Rectal smooth muscle tissue (tissue), 1 donor: ENCODE measurements around the gene FHL2.
"Not testable (repeated sequence)": the region's sequence is repeated elsewhere in the genome, so short reads cannot be mapped to it uniquely, and the experiment has no call there.

ENCODE experiments used
- H3K27ac ChIP-seq: one replicate; pipeline ENCODE4 v1.7.0; 2013; ENCODE audit warnings: low read depth, low read length, inconsistent platforms
- H3K27me3 ChIP-seq: one replicate; pipeline ENCODE4 v1.7.0; 2013; ENCODE audit warnings: low read length; ENCODE audit not compliant: control insufficient read depth, insufficient read depth
- H3K36me3 ChIP-seq: one replicate; pipeline ENCODE4 v1.7.0; 2013; ENCODE audit warnings: low read length; ENCODE audit not compliant: control insufficient read depth, insufficient read depth
- H3K4me1 ChIP-seq: one replicate; pipeline ENCODE4 v1.7.0; 2013; ENCODE audit warnings: low read length; ENCODE audit not compliant: control insufficient read depth, insufficient read depth
- H3K4me3 ChIP-seq: one replicate; pipeline ENCODE4 v1.7.0; 2013; ENCODE audit warnings: low read length
- H3K9ac ChIP-seq: one replicate; pipeline ENCODE4 v1.7.0; 2013; ENCODE audit warnings: low read length

FHL2 gene

GRCh38 chr2:105335469-105335868 lies 63.4 kb downstream of the FHL2 start:
- Histone ChIP-seq H3K27me3 (no peaks in the 10 kb centered on the region), H3K4me3 (no peak overlapping the region), H3K27ac (no peak overlapping the region), H3K9ac (no peak overlapping the region), H3K36me3 (no peaks in the 10 kb centered on the region), H3K4me1 (peaks cover 16% of the 10 kb centered on the region)

GRCh38 chr2:105334211-105334610 lies 64.6 kb downstream of the FHL2 start:
- Histone ChIP-seq H3K36me3 (no peaks in the 10 kb centered on the region), H3K27me3 (no peaks in the 10 kb centered on the region), H3K4me1 (peaks cover 16% of the 10 kb centered on the region), H3K27ac (no peak overlapping the region), H3K9ac (no peak overlapping the region), H3K4me3 (no peak overlapping the region)

GRCh38 chr2:105330681-105331375 lies 68.0 kb downstream of the FHL2 start:
- Histone ChIP-seq H3K4me3 (no peak overlapping the region), H3K27ac (no peak overlapping the region), H3K9ac (no peak overlapping the region), H3K27me3 (no peaks in the 10 kb centered on the region), H3K36me3 (no peaks in the 10 kb centered on the region), H3K4me1 (peaks cover 8% of the 10 kb centered on the region)

- Histone ChIP-seq H3K27ac (peak within 1 kb of the TSS; percentile 73), H3K4me1 (peaks cover 8% of the 10 kb centered on the region), H3K36me3 (no peaks in the 10 kb centered on the region), H3K4me3 (peak within 1 kb of the TSS; percentile 74), H3K9ac (peak within 1 kb of the TSS; percentile 84), H3K27me3 (no peaks in the 10 kb centered on the region)
Observed at GRCh38 chr2:105329561-105330495, 69.0 kb downstream of the FHL2 start, which contains the start of gene TGFBRAP1. TGFBRAP1 (minus strand) TSS chr2:105329735; CDS start chr2:105308301, 21,434 bp downstream.

GRCh38 chr2:105329197-105329554 lies 69.7 kb downstream of the FHL2 start:
- H3K27ac ChIP-seq = peak overlapping the region; percentile 63
- peaks cover 8% of the 10 kb centered on the region for H3K4me1 ChIP-seq
- H3K9ac ChIP-seq = peak overlapping the region; percentile 84
- peak overlapping the region; percentile 74 for H3K4me3 ChIP-seq
- H3K27me3 ChIP-seq = no peaks in the 10 kb centered on the region
- no peaks in the 10 kb centered on the region for H3K36me3 ChIP-seq

- H3K36me3 ChIP-seq = no peaks in the 10 kb centered on the region
- H3K4me3 ChIP-seq = peak overlapping the region; percentile 74
- H3K9ac ChIP-seq = peak overlapping the region; percentile 84
- peak overlapping the region; percentile 63 for H3K27ac ChIP-seq
- H3K27me3 ChIP-seq = no peaks in the 10 kb centered on the region
- H3K4me1 ChIP-seq = peaks cover 8% of the 10 kb centered on the region
Observed at GRCh38 chr2:105328281-105329196, 70.3 kb downstream of the FHL2 start.

- peaks cover 8% of the 10 kb centered on the region for H3K4me1 ChIP-seq
- H3K9ac ChIP-seq = no peak overlapping the region
- H3K27me3 ChIP-seq = no peaks in the 10 kb centered on the region
- H3K27ac ChIP-seq = no peak overlapping the region
- no peaks in the 10 kb centered on the region for H3K36me3 ChIP-seq
- peak overlapping the region; percentile 16 for H3K4me3 ChIP-seq
Observed at GRCh38 chr2:105327690-105328089, 71.2 kb downstream of the FHL2 start.

- not testable (repeated sequence) for H3K27ac ChIP-seq, H3K4me3 ChIP-seq, H3K4me1 ChIP-seq, H3K36me3 ChIP-seq, H3K27me3 ChIP-seq, H3K9ac ChIP-seq
Observed at GRCh38 chr2:105327271-105327670, 71.6 kb downstream of the FHL2 start.

- Histone ChIP-seq H3K4me3 (no peak overlapping the region), H3K27me3 (no peaks in the 10 kb centered on the region), H3K36me3 (no peaks in the 10 kb centered on the region), H3K4me1 (peaks cover 11% of the 10 kb centered on the region), H3K27ac (no peak overlapping the region), H3K9ac (no peak overlapping the region)
Observed at GRCh38 chr2:105325389-105325963, 73.4 kb downstream of the FHL2 start.

- H3K9ac ChIP-seq = no peak overlapping the region
Observed at GRCh38 chr2:105324732-105325131, 74.1 kb downstream of the FHL2 start.

GRCh38 chr2:105324101-105324500 lies 74.8 kb downstream of the FHL2 start:
- peaks cover 10% of the 10 kb centered on the region for H3K4me1 ChIP-seq
- H3K27me3 ChIP-seq = no peaks in the 10 kb centered on the region
- H3K27ac ChIP-seq = no peak overlapping the region
- no peak overlapping the region for H3K4me3 ChIP-seq
- H3K9ac ChIP-seq = no peak overlapping the region
- no peaks in the 10 kb centered on the region for H3K36me3 ChIP-seq

More at GRCh38 chr2:105324732-105325131, 74.1 kb downstream of the FHL2 start:
- Histone ChIP-seq H3K4me1 (peaks cover 11% of the 10 kb centered on the region), H3K36me3 (no peaks in the 10 kb centered on the region), H3K4me3 (no peak overlapping the region), H3K27ac (no peak overlapping the region), H3K27me3 (no peaks in the 10 kb centered on the region)
